A204.1 (cell line): ENCODE data around the gene MX2.
"Not testable (repeated sequence)": the region's sequence is repeated elsewhere in the genome, so short reads cannot be mapped to it uniquely, and the experiment has no call there.

Source experiments
- FAIRE-seq: peaks from 2 replicates; lab custom pipeline; 2012; peaks lifted over from hg19 to GRCh38; lab: Jason Lieb, UNC

Gene MX2

GRCh38 chr21:41418956-41419680, 57.3 kb downstream of the MX2 start:
- no peak for FAIRE-seq

GRCh38 chr21:41419921-41420862, 58.4 kb downstream of the MX2 start:
- FAIRE-seq, result peak; percentile 62

- not testable (repeated sequence) for FAIRE-seq
These were observed 59.2 kb downstream of the MX2 start for GRCh38 chr21:41420998-41421397.

GRCh38 chr21:41422546-41423304, 60.9 kb downstream of the MX2 start:
- no peak for FAIRE-seq

- FAIRE-seq, result not testable (repeated sequence)
These were observed 61.4 kb downstream of the MX2 start for GRCh38 chr21:41423305-41423636.

GRCh38 chr21:41425588-41425953, 63.7 kb downstream of the MX2 start:
- no peak for FAIRE-seq

- no peak for FAIRE-seq
These were observed 64.3 kb downstream of the MX2 start, which contains the start of gene MX1 for GRCh38 chr21:41425954-41426675. TSS of gene MX1 (plus strand) at chr21:41426239. CDS start at chr21:41432071, 5,832 bp downstream.

- no peak for FAIRE-seq
These were observed 65.0 kb downstream of the MX2 start for GRCh38 chr21:41426676-41427404.

GRCh38 chr21:41427556-41427955, 65.7 kb downstream of the MX2 start:
- no peak for FAIRE-seq

GRCh38 chr21:41428311-41428710, 66.5 kb downstream of the MX2 start:
- no peak for FAIRE-seq

GRCh38 chr21:41428847-41429246, 67.0 kb downstream of the MX2 start:
- no peak for FAIRE-seq

GRCh38 chr21:41429305-41429704, 67.5 kb downstream of the MX2 start:
- no peak for FAIRE-seq

GRCh38 chr21:41429925-41430491, 68.2 kb downstream of the MX2 start:
- no peak for FAIRE-seq

- no peak for FAIRE-seq
These were observed 70.1 kb downstream of the MX2 start for GRCh38 chr21:41431788-41432548.

- FAIRE-seq, result no peak
These were observed 71.0 kb downstream of the MX2 start for GRCh38 chr21:41432562-41433460.

GRCh38 chr21:41433566-41433965, 71.7 kb downstream of the MX2 start:
- FAIRE-seq, result no peak

- FAIRE-seq, result no peak
These were observed 73.9 kb downstream of the MX2 start for GRCh38 chr21:41435706-41436105.

GRCh38 chr21:41437729-41438128, 75.9 kb downstream of the MX2 start:
- no peak for FAIRE-seq
